CD4-positive, alpha-beta T cell (primary cell): ENCODE results near the gene DRC7. TPM values are rescaled to one million over a fixed set of nuclear protein-coding genes. Genes with fewer than 3 reads are reported as not detected.

Source experiments
- ATAC-seq: fragments of 200-7000 bp; cut with Tn5 transposase; one replicate; pipeline ENCODE4 v1.10.0; 2022; ENCODE audit warnings: mild to moderate bottlenecking; ENCODE audit not compliant: poor library complexity
- CTCF ChIA-PET: fragments of 350-600 bp; sonication (Branson Sonifier 250); formaldehyde crosslinking; loops from one replicate; lab custom pipeline; 2021; ENCODE audit warnings: antibody characterized with exemption, inconsistent platforms; lab: Charles Lee
- POLR2A ChIA-PET: fragments of 350-600 bp; sonication (Branson Sonifier 250); formaldehyde crosslinking; loops from one replicate; lab custom pipeline; 2021; ENCODE audit warnings: antibody characterized with exemption, inconsistent platforms; lab: Charles Lee
- DNase-seq, 14 experiments: peaks; one replicate each; pipeline ENCODE4 v3.0.0-alpha.2; 2013 to 2020; ENCODE audit warnings: mixed read lengths in 2 of 14
- H3K27ac ChIP-seq, 2 donors: one replicate each; pipeline versions ENCODE4 v1.5.1 to v1.7.0; 2013; ENCODE audit warnings: low read length in 2 of 2, low read depth in 1 of 2, mild to moderate bottlenecking in 1 of 2
- H3K27me3 ChIP-seq, 2 experiments: 1 replicate in 1 of 2; 2 replicates in 1 of 2; pipeline versions ENCODE4 v1.6.1 to v1.7.0; 2013; ENCODE audit warnings: low read length in 2 of 2, control low read depth in 1 of 2, mild to moderate bottlenecking in 1 of 2, moderate library complexity in 1 of 2; ENCODE audit not compliant: insufficient read depth in 2 of 2, control insufficient read depth in 1 of 2
- H3K36me3 ChIP-seq: one replicate; pipeline ENCODE4 v1.6.1; 2013; ENCODE audit warnings: low read length, control low read depth; ENCODE audit not compliant: insufficient read depth
- H3K4me1 ChIP-seq: one replicate; pipeline ENCODE4 v1.6.1; 2013; ENCODE audit warnings: low read length, control low read depth; ENCODE audit not compliant: insufficient read depth
- H3K4me3 ChIP-seq: one replicate; pipeline ENCODE4 v1.5.1; 2013; ENCODE audit warnings: mild to moderate bottlenecking, low read length, moderate library complexity
- H3K9me3 ChIP-seq, 2 experiments: 1 replicate in 1 of 2; 2 replicates in 1 of 2; pipeline versions ENCODE4 v1.6.1 to v1.7.0; 2013; ENCODE audit warnings: low read length in 2 of 2, mild to moderate bottlenecking in 2 of 2, control low read depth in 1 of 2, moderate library complexity in 1 of 2; ENCODE audit not compliant: control insufficient read depth in 1 of 2, insufficient read depth in 1 of 2
- H3K27ac Mint-ChIP-seq: one replicate; pipeline ENCODE4 v1.8.0; 2020; ENCODE audit warnings: mixed read lengths
- H3K27me3 Mint-ChIP-seq: one replicate; pipeline ENCODE4 v1.8.0; 2021; ENCODE audit warnings: mixed read lengths
- H3K36me3 Mint-ChIP-seq: one replicate; pipeline ENCODE4 v1.8.0; 2021; ENCODE audit warnings: low read depth, mixed read lengths
- H3K4me1 Mint-ChIP-seq: one replicate; pipeline ENCODE4 v1.8.0; 2021; ENCODE audit warnings: low read depth, mixed read lengths
- H3K4me3 Mint-ChIP-seq: one replicate; pipeline ENCODE4 v1.8.0; 2020; ENCODE audit warnings: mild to moderate bottlenecking, mixed read lengths
- H3K9me3 Mint-ChIP-seq: one replicate; pipeline ENCODE4 v1.8.0; 2020; ENCODE audit warnings: mixed read lengths
- CTCF ChIP-seq: fragments of 200-600 bp; IDR thresholded peaks from one replicate; pipeline ENCODE4 v1.8.0; 2022; ENCODE audit warnings: antibody characterized with exemption, mild to moderate bottlenecking
- intact Hi-C, 2 experiments: fragments of 100-400 bp; cut with DNase I in 1 of 2; cut with micrococcal nuclease in 1 of 2; formaldehyde crosslinking; loops; one replicate each; pipeline versions ENCODE4 v1.15.1 to v1.9.0; 2023 to 2025; cut with DNase I, micrococcal nuclease
- total RNA-seq, 174 experiments: library from RNA in 2 of 174; stranded (reverse) in 2 of 174; gene quantifications; one replicate each; pipeline ENCODE4 v1.2.3 and lab custom pipeline; 2021 to 2026

DRC7 gene
- total RNA-seq, 2 experiments from 2014 or later: not detected

- H3K4me1 ChIP-seq: peaks cover 37% of the 10 kb centered on the region
- Mint-ChIP-seq H3K9me3 (no peaks in the 10 kb centered on the region), H3K4me3 (no peak overlapping the region), H3K27ac (no peak overlapping the region), H3K4me1 (peaks cover 25% of the 10 kb centered on the region), H3K36me3 (no peaks in the 10 kb centered on the region), H3K27me3 (no peaks in the 10 kb centered on the region)
- no peak overlapping the region for H3K27ac ChIP-seq
- intact Hi-C loops: loop anchor here in 1 of 2 experiments (5.0 to 10.0 kb wide), 2 partner anchors 344 to 358 kb away; partner anchors contain the start of genes USB1 and ZNF319
- TF ChIP-seq CTCF: no peak
- H3K9me3 ChIP-seq: no peaks in the 10 kb centered on the region
- ATAC-seq (no peak), DNase-seq (peak in 1 of 14 experiments; percentile 71)
- CTCF ChIA-PET: no interaction called here
- no peak overlapping the region for H3K4me3 ChIP-seq
- no peaks in the 10 kb centered on the region for H3K36me3 ChIP-seq
- no peaks in the 10 kb centered on the region for H3K27me3 ChIP-seq
- POLR2A ChIA-PET: interaction anchor here (1.3 kb wide), 1 partner anchor 45 kb away, joined by 3 read pairs; no protein-coding TSS in a partner anchor
These were observed 48.1 kb upstream of the DRC7 start for GRCh38 chr16:57646388-57647039.

- Histone ChIP-seq H3K36me3 (no peaks in the 10 kb centered on the region), H3K4me1 (peaks cover 45% of the 10 kb centered on the region), H3K27me3 (no peaks in the 10 kb centered on the region), H3K27ac (no peak overlapping the region), H3K4me3 (no peak overlapping the region), H3K9me3 (no peaks in the 10 kb centered on the region)
- Mint-ChIP-seq H3K4me1 (peaks cover 31% of the 10 kb centered on the region), H3K27ac (no peak overlapping the region), H3K27me3 (no peaks in the 10 kb centered on the region), H3K9me3 (no peaks in the 10 kb centered on the region), H3K4me3 (no peak overlapping the region), H3K36me3 (no peaks in the 10 kb centered on the region)
- POLR2A ChIA-PET: interaction anchor here (1.1 to 1.3 kb wide), 2 partner anchors 46 to 70 kb away, joined by 3 to 4 read pairs; no protein-coding TSS in a partner anchor
- DNase-seq (no peak), ATAC-seq (no peak)
- CTCF ChIA-PET: no interaction called here
- intact Hi-C loops: loop anchor here in 1 of 2 experiments (5.0 to 10.0 kb wide), 2 partner anchors 345 to 357 kb away; partner anchors contain the start of genes USB1 and ZNF319
- TF ChIP-seq CTCF: no peak
These were observed 47.3 kb upstream of the DRC7 start for GRCh38 chr16:57647136-57647875.

- Histone ChIP-seq H3K4me1 (peaks cover 51% of the 10 kb centered on the region), H3K4me3 (no peak overlapping the region), H3K9me3 (no peaks in the 10 kb centered on the region), H3K27ac (no peak overlapping the region), H3K36me3 (no peaks in the 10 kb centered on the region), H3K27me3 (no peaks in the 10 kb centered on the region)
- intact Hi-C loops: loop anchor here (2.0 to 10.0 kb wide), 3 partner anchors 45 to 357 kb away; partner anchors contain the start of genes USB1 (in 1 of the 2) and ZNF319 (in 1 of the 2)
- ATAC-seq (no peak), DNase-seq (peak in 2 of 14 experiments; percentile 43 to 48)
- CTCF ChIA-PET: interaction anchor here (1.5 kb wide), 1 partner anchor 56 kb away, joined by 5 read pairs; no protein-coding TSS in a partner anchor
- TF ChIP-seq CTCF: no peak
- Mint-ChIP-seq H3K27ac (no peak overlapping the region), H3K4me3 (no peak overlapping the region), H3K36me3 (no peaks in the 10 kb centered on the region), H3K9me3 (no peaks in the 10 kb centered on the region), H3K4me1 (peaks cover 27% of the 10 kb centered on the region), H3K27me3 (no peaks in the 10 kb centered on the region)
- POLR2A ChIA-PET: interaction anchor here (1.1 kb wide), 1 partner anchor 71 kb away, joined by 4 read pairs; no protein-coding TSS in a partner anchor
These were observed 46.5 kb upstream of the DRC7 start for GRCh38 chr16:57648125-57648524.
